ENCODE results near the gene PEAK1.

DNA sequence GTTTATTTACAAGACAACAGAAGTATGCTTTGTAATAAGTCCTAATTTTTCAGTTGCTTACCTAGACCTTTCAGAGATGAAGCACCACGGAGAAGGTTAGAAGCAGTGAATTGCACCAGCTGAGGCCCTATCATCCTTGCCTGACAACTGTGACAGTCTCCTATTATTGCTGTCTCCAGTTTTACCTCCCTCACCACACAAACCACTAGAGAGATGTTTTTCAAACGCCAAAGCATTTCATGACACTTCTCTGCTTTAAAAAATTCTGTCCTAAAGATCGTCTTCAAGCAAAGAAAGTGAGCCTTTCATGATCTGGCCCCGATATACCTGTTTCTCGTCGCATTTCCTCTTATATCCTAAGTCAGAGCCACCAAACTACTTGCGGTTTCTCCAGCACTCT, 276.7 kb downstream of the PEAK1 start:
- no peak for TF ChIP-seq EZH2 (IDR thresholded peaks at IDR 0.05; ENCODE audit: borderline replicate concordance, low read depth, low read length, poor library complexity, severe bottlenecking)
- TF ChIP-seq, protein P1, sequence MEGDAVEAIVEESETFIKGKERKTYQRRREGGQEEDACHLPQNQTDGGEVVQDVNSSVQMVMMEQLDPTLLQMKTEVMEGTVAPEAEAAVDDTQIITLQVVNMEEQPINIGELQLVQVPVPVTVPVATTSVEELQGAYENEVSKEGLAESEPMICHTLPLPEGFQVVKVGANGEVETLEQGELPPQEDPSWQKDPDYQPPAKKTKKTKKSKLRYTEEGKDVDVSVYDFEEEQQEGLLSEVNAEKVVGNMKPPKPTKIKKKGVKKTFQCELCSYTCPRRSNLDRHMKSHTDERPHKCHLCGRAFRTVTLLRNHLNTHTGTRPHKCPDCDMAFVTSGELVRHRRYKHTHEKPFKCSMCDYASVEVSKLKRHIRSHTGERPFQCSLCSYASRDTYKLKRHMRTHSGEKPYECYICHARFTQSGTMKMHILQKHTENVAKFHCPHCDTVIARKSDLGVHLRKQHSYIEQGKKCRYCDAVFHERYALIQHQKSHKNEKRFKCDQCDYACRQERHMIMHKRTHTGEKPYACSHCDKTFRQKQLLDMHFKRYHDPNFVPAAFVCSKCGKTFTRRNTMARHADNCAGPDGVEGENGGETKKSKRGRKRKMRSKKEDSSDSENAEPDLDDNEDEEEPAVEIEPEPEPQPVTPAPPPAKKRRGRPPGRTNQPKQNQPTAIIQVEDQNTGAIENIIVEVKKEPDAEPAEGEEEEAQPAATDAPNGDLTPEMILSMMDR (conservative IDR thresholded peaks at IDR 0.05; ENCODE audit: low read depth, low read length) = no peak
